ENCODE measurements around the gene SCO1. TPM values are rescaled to one million over a fixed set of nuclear protein-coding genes. Genes with fewer than 3 reads are reported as not detected.

Gene SCO1
- total and polyA plus RNA-seq, 2 of the 4 experiments (the other 2 are of a cell fraction) = 17.0 to 21.7 TPM

DNA sequence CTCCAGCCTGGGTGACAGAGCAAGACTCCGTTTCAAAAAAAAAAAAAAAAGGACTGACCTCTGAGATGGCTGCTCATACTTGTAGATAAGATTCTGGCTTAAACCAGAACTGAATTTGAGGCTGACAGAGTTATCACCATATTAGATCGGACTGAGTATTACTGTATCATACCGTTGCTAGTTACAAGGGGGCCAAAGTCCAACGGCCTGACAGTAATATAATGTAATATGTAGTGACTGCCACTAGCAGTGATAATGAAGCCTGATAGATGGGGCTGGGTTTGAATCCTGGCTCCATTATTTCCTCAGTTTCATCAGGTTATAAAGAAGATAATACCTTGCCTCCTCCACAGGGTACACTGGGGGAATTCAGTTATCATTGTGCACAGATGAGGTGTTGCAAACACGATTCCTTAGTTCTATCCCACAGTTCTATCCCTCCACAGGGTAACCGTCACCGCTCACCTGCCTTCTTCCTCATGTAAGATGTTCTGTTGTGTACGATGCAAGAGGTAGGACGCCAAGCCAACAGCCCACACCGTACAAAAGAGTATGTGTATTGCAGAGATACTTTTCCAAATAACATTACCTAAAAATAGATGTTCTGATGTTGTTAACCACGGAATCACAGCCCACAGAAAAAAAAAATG, 27.3 kb upstream of the SCO1 start:
- TF ChIP-seq, protein P1, sequence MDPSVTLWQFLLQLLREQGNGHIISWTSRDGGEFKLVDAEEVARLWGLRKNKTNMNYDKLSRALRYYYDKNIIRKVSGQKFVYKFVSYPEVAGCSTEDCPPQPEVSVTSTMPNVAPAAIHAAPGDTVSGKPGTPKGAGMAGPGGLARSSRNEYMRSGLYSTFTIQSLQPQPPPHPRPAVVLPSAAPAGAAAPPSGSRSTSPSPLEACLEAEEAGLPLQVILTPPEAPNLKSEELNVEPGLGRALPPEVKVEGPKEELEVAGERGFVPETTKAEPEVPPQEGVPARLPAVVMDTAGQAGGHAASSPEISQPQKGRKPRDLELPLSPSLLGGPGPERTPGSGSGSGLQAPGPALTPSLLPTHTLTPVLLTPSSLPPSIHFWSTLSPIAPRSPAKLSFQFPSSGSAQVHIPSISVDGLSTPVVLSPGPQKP (IDR thresholded peaks at IDR 0.05; ENCODE audit: borderline replicate concordance, low read depth, low read length) = no peak
- TF ChIP-seq FOS (IDR thresholded peaks at IDR 0.05; ENCODE audit: low read depth, low read length) = no peak
- TF ChIP-seq SMC3 (IDR thresholded peaks at IDR 0.05; ENCODE audit: low read depth, low read length) = no peak
- no peak for TF ChIP-seq MAZ (IDR thresholded peaks at IDR 0.05; ENCODE audit: borderline replicate concordance, low read depth, low read length)
- TF ChIP-seq NFE2L2 (IDR thresholded peaks at IDR 0.05; ENCODE audit: low read depth, low read length) = no peak
- TF ChIP-seq RAD21 (IDR thresholded peaks at IDR 0.05; ENCODE audit: low read length) = no peak
- TF ChIP-seq RFX5 (IDR thresholded peaks at IDR 0.05; ENCODE audit: low read depth, low read length) = no peak
- TF ChIP-seq MAFK (IDR thresholded peaks at IDR 0.05; ENCODE audit: low read depth, low read length) = no peak
- TF ChIP-seq CHD1 (IDR thresholded peaks at IDR 0.05; ENCODE audit: low read depth, low read length) = no peak
- no peak for TF ChIP-seq RCOR1 (IDR thresholded peaks at IDR 0.05; ENCODE audit: insufficient replicate concordance, low read length)
- TF ChIP-seq, protein P2, sequence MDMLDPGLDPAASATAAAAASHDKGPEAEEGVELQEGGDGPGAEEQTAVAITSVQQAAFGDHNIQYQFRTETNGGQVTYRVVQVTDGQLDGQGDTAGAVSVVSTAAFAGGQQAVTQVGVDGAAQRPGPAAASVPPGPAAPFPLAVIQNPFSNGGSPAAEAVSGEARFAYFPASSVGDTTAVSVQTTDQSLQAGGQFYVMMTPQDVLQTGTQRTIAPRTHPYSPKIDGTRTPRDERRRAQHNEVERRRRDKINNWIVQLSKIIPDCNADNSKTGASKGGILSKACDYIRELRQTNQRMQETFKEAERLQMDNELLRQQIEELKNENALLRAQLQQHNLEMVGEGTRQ (IDR thresholded peaks at IDR 0.05; ENCODE audit: low read depth, low read length) = no peak
- TF ChIP-seq CEBPB (IDR thresholded peaks at IDR 0.05; ENCODE audit: low read depth, low read length) = no peak
- Histone ChIP-seq H3K4me3 (ENCODE audit: insufficient read depth, low read depth, low read length) (no peak overlapping the region), H2AK5ac (ENCODE audit: low read depth, low read length) (no peak overlapping the region), H3K27ac (ENCODE audit: insufficient read depth, low read length) (no peak overlapping the region), H3K14ac (replicated peaks; ENCODE audit: low read depth, low read length) (no peak overlapping the region), H4K5ac (ENCODE audit: low read depth, low read length) (no peak overlapping the region), H3K4me1 (ENCODE audit: control insufficient read depth, insufficient read depth, low read length) (no peaks in the 10 kb centered on the region), H3K18ac (ENCODE audit: low read depth, low read length) (no peak overlapping the region), H2BK15ac (ENCODE audit: low read depth, low read length) (no peak overlapping the region), H2AFZ (replicated peaks; ENCODE audit: low read length, poor library complexity) (no peak overlapping the region), H4K8ac (ENCODE audit: low read depth in 2 of 2, low read length in 2 of 2) (no peak overlapping the region), H3K9ac (ENCODE audit: low read depth, low read length) (no peak overlapping the region), H3K4ac (ENCODE audit: low read depth, low read length) (no peak overlapping the region), H3K27me3 (ENCODE audit: control insufficient read depth, insufficient read depth, low read length) (no peaks in the 10 kb centered on the region), H2BK120ac (ENCODE audit: low read depth, low read length) (no peak overlapping the region), H2BK5ac (ENCODE audit: low read depth, low read length, poor library complexity, severe bottlenecking) (no peak overlapping the region), H3K4me2 (ENCODE audit: low read depth, low read length) (no peak overlapping the region), H2AK9ac (replicated peaks; ENCODE audit: low read depth, low read length, poor library complexity) (no peak overlapping the region), H2BK20ac (ENCODE audit: low read depth, low read length) (no peak overlapping the region), H4K20me1 (ENCODE audit: insufficient read depth, low read length) (no peaks in the 10 kb centered on the region), H3K36me3 (ENCODE audit: control insufficient read depth, insufficient read depth, low read length) (peaks cover 5% of the 10 kb centered on the region), H3K23ac (ENCODE audit: low read depth, low read length) (no peak overlapping the region), H3K56ac (ENCODE audit: extremely low read depth, insufficient read depth, low read length) (no peak overlapping the region), H4K91ac (ENCODE audit: insufficient read depth, low read depth, low read length) (no peak overlapping the region), H3K9me3 (ENCODE audit: control insufficient read depth, insufficient read depth, low read length) (no peaks in the 10 kb centered on the region), H3K9me1 (ENCODE audit: insufficient read depth, low read length) (0 out of 2 replicates have a peak, but pooled peaks cover 3% of the 10 kb centered on the region), H3K79me1 (ENCODE audit: low read depth in 1 of 2, low read length in 2 of 2) (no peaks in the 10 kb centered on the region)
- ATAC-seq (ENCODE audit: low read depth) (no peak), DNase-seq (no peak)
- in situ Hi-C loops (cut with MboI; ENCODE audit: low sequenced_read_pairs) (loop anchor here (10.0 kb wide), 1 partner anchor 60 kb away; no protein-coding TSS in a partner anchor), dilution Hi-C loops (cut with HindIII; ENCODE audit: low sequenced_read_pairs, unreplicated experiment) (no loop called here), intact Hi-C loops (cut with micrococcal nuclease) (loop anchor here (10.0 kb wide), 1 partner anchor 1270 kb away; the partner anchor contains the start of gene ZNF18)
- BruUV-seq (replicated peaks) = no TSS peak
- ChIA-PET CTCF (no interaction called here), POLR2A (ENCODE audit: unreplicated experiment) (no interaction called here)
- 94% methylated on average over 2 of the region's 11 CpGs; no CpG with 5 or more reads in 1 of the 2 experiments for WGBS, 2 experiments (ENCODE audit: extremely low coverage in 2 of 2, insufficient read length in 1 of 2)
